PC-3 (cell line): ENCODE results near the gene CFD.

Experiments
- EZH2 ChIP-seq: fragments of 300-600 bp; sonication (generic); IDR thresholded peaks from one replicate; pipeline ENCODE4 v1.6.1; 2017; ENCODE audit warnings: antibody characterized with exemption, mild to moderate bottlenecking, low read length; ENCODE audit not compliant: unreplicated experiment
- EZH2phosphoT487 ChIP-seq: fragments of 300-600 bp; sonication (generic); IDR thresholded peaks from 2 replicates; pipeline ENCODE4 v1.6.1; 2018; ENCODE audit warnings: mild to moderate bottlenecking, antibody characterized with exemption, low read length, borderline replicate concordance
- TF ChIP-seq, protein P1 (sequence below): fragments of 300-600 bp; sonication (generic); conservative IDR thresholded peaks from 2 replicates; pipeline ENCODE4 v1.5.1; 2017; ENCODE audit warnings: antibody characterized with exemption, low read depth, mild to moderate bottlenecking, low read length

GRCh38 chr19:867855-868457, 8.5 kb downstream of the CFD start:
- TF ChIP-seq EZH2 (no peak), EZH2phosphoT487 (no peak)
- TF ChIP-seq, protein P1, sequence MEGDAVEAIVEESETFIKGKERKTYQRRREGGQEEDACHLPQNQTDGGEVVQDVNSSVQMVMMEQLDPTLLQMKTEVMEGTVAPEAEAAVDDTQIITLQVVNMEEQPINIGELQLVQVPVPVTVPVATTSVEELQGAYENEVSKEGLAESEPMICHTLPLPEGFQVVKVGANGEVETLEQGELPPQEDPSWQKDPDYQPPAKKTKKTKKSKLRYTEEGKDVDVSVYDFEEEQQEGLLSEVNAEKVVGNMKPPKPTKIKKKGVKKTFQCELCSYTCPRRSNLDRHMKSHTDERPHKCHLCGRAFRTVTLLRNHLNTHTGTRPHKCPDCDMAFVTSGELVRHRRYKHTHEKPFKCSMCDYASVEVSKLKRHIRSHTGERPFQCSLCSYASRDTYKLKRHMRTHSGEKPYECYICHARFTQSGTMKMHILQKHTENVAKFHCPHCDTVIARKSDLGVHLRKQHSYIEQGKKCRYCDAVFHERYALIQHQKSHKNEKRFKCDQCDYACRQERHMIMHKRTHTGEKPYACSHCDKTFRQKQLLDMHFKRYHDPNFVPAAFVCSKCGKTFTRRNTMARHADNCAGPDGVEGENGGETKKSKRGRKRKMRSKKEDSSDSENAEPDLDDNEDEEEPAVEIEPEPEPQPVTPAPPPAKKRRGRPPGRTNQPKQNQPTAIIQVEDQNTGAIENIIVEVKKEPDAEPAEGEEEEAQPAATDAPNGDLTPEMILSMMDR: no peak
